GM10266 (cell line): Measurements from ENCODE around the gene INHBB.

Experiments used
- DNase-seq: peaks from one replicate; pipeline ENCODE4 v3.0.0; 2012; ENCODE audit errors: extremely low spot score
- CTCF ChIP-seq: IDR thresholded peaks from 2 replicates; pipeline ENCODE4 v1.5.1; 2012; ENCODE audit warnings: mild to moderate bottlenecking, low read depth; ENCODE audit not compliant: control insufficient read depth, insufficient read depth; ENCODE audit errors: missing control alignments

Gene INHBB

GRCh38 chr2:120358734-120359465, 13.0 kb downstream of the INHBB start:
- TF ChIP-seq CTCF: no peak
- DNase-seq: no peak

- DNase-seq: no peak
- TF ChIP-seq CTCF: no peak
Measured at GRCh38 chr2:120360307-120360855, 14.4 kb downstream of the INHBB start.

- no peak for DNase-seq
- no peak for TF ChIP-seq CTCF
Measured at GRCh38 chr2:120362926-120363325, 17.0 kb downstream of the INHBB start.

GRCh38 chr2:120365236-120365793, 19.4 kb downstream of the INHBB start:
- no peak for TF ChIP-seq CTCF

GRCh38 chr2:120366698-120367097, 20.8 kb downstream of the INHBB start:
- no peak for TF ChIP-seq CTCF
- DNase-seq: no peak

More at GRCh38 chr2:120365236-120365793, 19.4 kb downstream of the INHBB start:
- DNase-seq: no peak

- TF ChIP-seq CTCF: no peak
- no peak for DNase-seq
Measured at GRCh38 chr2:120367221-120367620, 21.3 kb downstream of the INHBB start.

GRCh38 chr2:120367649-120368048, 21.7 kb downstream of the INHBB start:
- TF ChIP-seq CTCF: no peak

More at GRCh38 chr2:120367649-120368048, 21.7 kb downstream of the INHBB start:
- DNase-seq: no peak
